HepG2 (cell line): ENCODE results near the gene CHRD. TPM values are rescaled to one million over a fixed set of nuclear protein-coding genes. Genes with fewer than 3 reads are reported as not detected.

Experiments used
- ATRX ChIP-seq: sonication (generic); formaldehyde crosslinking; IDR thresholded peaks from 2 replicates; pipeline ENCODE4 v1.4.0; 2020; ENCODE audit warnings: missing genetic modification reagents, borderline replicate concordance
- ERF ChIP-seq: IDR thresholded peaks from 2 replicates; pipeline ENCODE4 v1.6.1; 2018; ENCODE audit warnings: missing biosample characterization, missing genetic modification reagents
- FOXC1 ChIP-seq: sonication (generic); formaldehyde crosslinking; IDR thresholded peaks from 2 replicates; pipeline ENCODE4 v1.8.0; 2022; ENCODE audit warnings: mild to moderate bottlenecking, missing genetic modification reagents, borderline replicate concordance
- GLI4 ChIP-seq: sonication (generic); formaldehyde crosslinking; IDR thresholded peaks from 2 replicates; pipeline ENCODE4 v1.5.1; 2020; ENCODE audit warnings: missing genetic modification reagents, mild to moderate bottlenecking, moderate library complexity, borderline replicate concordance
- HES4 ChIP-seq: sonication (generic); formaldehyde crosslinking; IDR thresholded peaks from 2 replicates; pipeline ENCODE4 v1.9.0; 2021; ENCODE audit warnings: mild to moderate bottlenecking, missing genetic modification reagents, borderline replicate concordance
- HIVEP1 ChIP-seq: sonication (generic); formaldehyde crosslinking; IDR thresholded peaks from 2 replicates; pipeline ENCODE4 v1.4.0; 2020; ENCODE audit warnings: mild to moderate bottlenecking, missing genetic modification reagents
- IKZF4 ChIP-seq: sonication (generic); formaldehyde crosslinking; IDR thresholded peaks from 2 replicates; pipeline ENCODE4 v1.5.1; 2020; ENCODE audit warnings: borderline replicate concordance, mild to moderate bottlenecking, low read depth, missing genetic modification reagents; ENCODE audit errors: not compliant biosample characterization
- KDM4B ChIP-seq: sonication (generic); formaldehyde crosslinking; IDR thresholded peaks from 2 replicates; pipeline ENCODE4 v1.4.0; 2020; ENCODE audit warnings: missing genetic modification reagents
- POLR2AphosphoS5 ChIP-seq: IDR thresholded peaks from 2 replicates; pipeline ENCODE4 v1.6.1; 2012; ENCODE audit warnings: low read depth, low read length
- RARA ChIP-seq: IDR thresholded peaks from 2 replicates; pipeline ENCODE4 v1.6.1; 2016; ENCODE audit warnings: missing genetic modification reagents, missing compliant biosample characterization
- RBFOX2 ChIP-seq: fragments of 200-400 bp; formaldehyde crosslinking; IDR thresholded peaks from 2 replicates; pipeline ENCODE4 v1.6.1; 2017; ENCODE audit warnings: low read depth, mild to moderate bottlenecking, low read length
- SIN3A ChIP-seq: IDR thresholded peaks from 2 replicates; pipeline ENCODE4 v1.6.1; 2011; ENCODE audit warnings: low read depth, mild to moderate bottlenecking, control low read depth, low read length, borderline replicate concordance
- TARDBP ChIP-seq: sonication (generic); formaldehyde crosslinking; IDR thresholded peaks from 2 replicates; pipeline ENCODE4 v1.8.0; 2022; ENCODE audit warnings: mild to moderate bottlenecking, missing genetic modification reagents
- THYN1 ChIP-seq: sonication (generic); formaldehyde crosslinking; IDR thresholded peaks from 2 replicates; pipeline ENCODE4 v1.8.1; 2023; ENCODE audit warnings: low read depth, mild to moderate bottlenecking, moderate library complexity, missing genetic modification reagents, borderline replicate concordance
- ZFAT ChIP-seq: sonication (generic); formaldehyde crosslinking; conservative IDR thresholded peaks from 2 replicates; pipeline ENCODE4 v1.8.1; 2023; ENCODE audit warnings: missing genetic modification reagents, inconsistent platforms
- ZNF136 ChIP-seq: sonication (generic); formaldehyde crosslinking; IDR thresholded peaks from 2 replicates; pipeline ENCODE4 v1.8.1; 2022; ENCODE audit warnings: low read depth, mild to moderate bottlenecking, moderate library complexity, missing genetic modification reagents
- ZNF225 ChIP-seq: sonication (generic); formaldehyde crosslinking; IDR thresholded peaks from 2 replicates; pipeline ENCODE4 v1.4.0; 2020; ENCODE audit warnings: mild to moderate bottlenecking, missing genetic modification reagents
- ZNF382 ChIP-seq: sonication (generic); formaldehyde crosslinking; IDR thresholded peaks from 2 replicates; pipeline ENCODE4 v1.5.0; 2020; ENCODE audit warnings: missing genetic modification reagents, mild to moderate bottlenecking, borderline replicate concordance
- ZNF460 ChIP-seq: sonication (generic); formaldehyde crosslinking; IDR thresholded peaks from 2 replicates; pipeline ENCODE4 v1.5.1; 2020; ENCODE audit warnings: missing genetic modification reagents, mild to moderate bottlenecking, borderline replicate concordance
- ZNF510 ChIP-seq: sonication (generic); formaldehyde crosslinking; IDR thresholded peaks from 2 replicates; pipeline ENCODE4 v1.4.0; 2020; ENCODE audit warnings: low read depth, mild to moderate bottlenecking, missing genetic modification reagents
- polyA plus RNA-seq, 8 experiments: library from polyadenylated mRNA; depleted of rRNA in 3 of 8; stranded (reverse) in 7 of 8; unstranded in 1 of 8; fragments of >200 nt; fragmentation: Illumina TruSeq in 4 of 8; extraction: Trizol in 4 of 8; gene quantifications; 2 replicates each; pipeline versions ENCODE4 v1.2.1 to v1.2.3, GENCODE V29; 2011 to 2016; ENCODE audit warnings: low read depth in 4 of 8, missing spikeins in 1 of 8, mixed read lengths in 1 of 8; ENCODE audit not compliant: insufficient read depth in 1 of 8
- total RNA-seq, 5 experiments: library from RNA; depleted of rRNA; stranded (reverse); fragments of >200 nt; fragmentation: Illumina TruSeq; extraction: Trizol; gene quantifications; 2 replicates each; pipeline ENCODE4 v1.2.3, GENCODE V29; 2016; ENCODE audit warnings: low read depth in 1 of 5
- TF ChIP-seq, protein P1 (sequence below): sonication (generic); formaldehyde crosslinking; IDR thresholded peaks from 2 replicates; pipeline ENCODE4 v1.4.0; 2020; ENCODE audit warnings: missing genetic modification reagents, borderline replicate concordance
- TF ChIP-seq, protein P2 (sequence below): sonication (generic); formaldehyde crosslinking; IDR thresholded peaks from 2 replicates; pipeline ENCODE4 v1.4.0; 2020; ENCODE audit warnings: missing genetic modification reagents, borderline replicate concordance
- TF ChIP-seq, protein P3 (sequence below): sonication (generic); formaldehyde crosslinking; IDR thresholded peaks from 2 replicates; pipeline ENCODE4 v1.5.0; 2020; ENCODE audit warnings: missing genetic modification reagents
- TF ChIP-seq, protein P4 (sequence below): sonication (generic); formaldehyde crosslinking; IDR thresholded peaks from 2 replicates; pipeline ENCODE4 v1.4.0; 2020; ENCODE audit warnings: mild to moderate bottlenecking, missing genetic modification reagents

Gene CHRD
- total and polyA plus RNA-seq, 2 of the 13 experiments (the other 11 are each of a cell fraction or from before 2014, with no cell fraction given): 22.2 to 35.2 TPM

DNA sequence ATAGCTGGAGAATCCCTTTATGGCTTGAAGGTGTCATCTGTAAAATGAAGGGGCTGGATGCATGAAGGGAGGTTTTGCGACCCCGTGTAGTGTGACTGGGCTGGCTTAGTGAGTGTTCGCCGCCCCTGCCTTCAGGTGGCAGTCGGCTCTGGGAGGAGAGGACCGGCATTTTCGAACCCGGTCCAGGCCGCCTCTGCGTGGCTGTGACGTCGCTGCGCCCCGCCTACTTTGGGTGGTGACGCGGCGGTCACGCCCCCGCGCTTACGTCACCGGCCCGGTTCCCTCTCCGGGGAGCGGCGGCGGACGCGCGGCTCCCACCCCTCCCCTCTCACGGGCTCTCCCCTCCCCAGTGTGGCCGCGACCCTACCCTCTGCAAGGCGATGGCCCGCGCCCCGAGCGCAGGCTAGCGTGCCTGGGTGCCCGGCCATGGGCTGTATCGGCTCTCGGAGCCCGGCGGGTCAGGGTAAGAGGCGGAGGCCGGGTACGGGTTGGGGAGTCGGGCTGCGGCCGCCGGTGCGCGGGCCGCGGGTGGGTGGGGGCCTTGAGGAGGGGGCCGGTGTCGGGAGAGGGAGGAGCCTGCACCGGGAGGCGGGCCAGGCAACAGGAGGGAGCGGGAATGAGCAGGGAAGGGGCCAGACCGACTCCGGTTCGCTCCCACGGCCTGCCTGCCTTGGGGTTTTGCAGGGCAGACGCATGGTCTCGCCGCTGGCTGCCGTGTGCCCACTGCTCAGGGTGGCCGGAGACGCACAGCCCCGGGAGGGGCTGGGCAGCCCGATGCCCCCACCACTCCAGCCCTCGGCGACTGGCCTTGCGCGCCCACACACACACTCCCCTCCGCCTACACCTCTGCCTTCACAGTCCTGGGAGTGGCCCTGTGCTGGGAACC is 44.0 kb upstream of the CHRD start (continued):
- TF ChIP-seq, protein P1, sequence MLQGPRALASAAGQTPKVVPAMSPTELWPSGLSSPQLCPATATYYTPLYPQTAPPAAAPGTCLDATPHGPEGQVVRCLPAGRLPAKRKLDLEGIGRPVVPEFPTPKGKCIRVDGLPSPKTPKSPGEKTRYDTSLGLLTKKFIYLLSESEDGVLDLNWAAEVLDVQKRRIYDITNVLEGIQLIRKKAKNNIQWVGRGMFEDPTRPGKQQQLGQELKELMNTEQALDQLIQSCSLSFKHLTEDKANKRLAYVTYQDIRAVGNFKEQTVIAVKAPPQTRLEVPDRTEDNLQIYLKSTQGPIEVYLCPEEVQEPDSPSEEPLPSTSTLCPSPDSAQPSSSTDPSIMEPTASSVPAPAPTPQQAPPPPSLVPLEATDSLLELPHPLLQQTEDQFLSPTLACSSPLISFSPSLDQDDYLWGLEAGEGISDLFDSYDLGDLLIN (CRISPR knock-in tag): no peak
- TF ChIP-seq ATRX (CRISPR knock-in tag) (no peak), FOXC1 (0 out of 2 replicates have a peak, but pooled peaks have one; percentile 39), ZNF460 (CRISPR knock-in tag) (no peak), RARA (CRISPR knock-in tag) (no peak), ZFAT (CRISPR knock-in tag) (no peak), THYN1 (CRISPR knock-in tag) (peak; percentile 19; the same call in 1 of the 2 replicates), ZNF136 (no peak), IKZF4 (CRISPR knock-in tag) (no peak), ZNF225 (no peak), HIVEP1 (CRISPR knock-in tag) (0 out of 2 replicates have a peak, but pooled peaks have one; percentile 55), KDM4B (CRISPR knock-in tag) (no peak), GLI4 (CRISPR knock-in tag) (no peak), ZNF382 (no peak), POLR2AphosphoS5 (peak; percentile 69; the same call in 1 of the 2 replicates), SIN3A (0 out of 2 replicates have a peak, but pooled peaks have one; percentile 57), TARDBP (CRISPR knock-in tag) (0 out of 2 replicates have a peak, but pooled peaks have one; percentile 28), RBFOX2 (peak; percentile 89), HES4 (CRISPR knock-in tag) (no peak), ERF (CRISPR knock-in tag) (peak; percentile 46; the same call in 1 of the 2 replicates), ZNF510 (CRISPR knock-in tag) (0 out of 2 replicates have a peak, but pooled peaks have one; percentile 34)
- TF ChIP-seq, protein P2, sequence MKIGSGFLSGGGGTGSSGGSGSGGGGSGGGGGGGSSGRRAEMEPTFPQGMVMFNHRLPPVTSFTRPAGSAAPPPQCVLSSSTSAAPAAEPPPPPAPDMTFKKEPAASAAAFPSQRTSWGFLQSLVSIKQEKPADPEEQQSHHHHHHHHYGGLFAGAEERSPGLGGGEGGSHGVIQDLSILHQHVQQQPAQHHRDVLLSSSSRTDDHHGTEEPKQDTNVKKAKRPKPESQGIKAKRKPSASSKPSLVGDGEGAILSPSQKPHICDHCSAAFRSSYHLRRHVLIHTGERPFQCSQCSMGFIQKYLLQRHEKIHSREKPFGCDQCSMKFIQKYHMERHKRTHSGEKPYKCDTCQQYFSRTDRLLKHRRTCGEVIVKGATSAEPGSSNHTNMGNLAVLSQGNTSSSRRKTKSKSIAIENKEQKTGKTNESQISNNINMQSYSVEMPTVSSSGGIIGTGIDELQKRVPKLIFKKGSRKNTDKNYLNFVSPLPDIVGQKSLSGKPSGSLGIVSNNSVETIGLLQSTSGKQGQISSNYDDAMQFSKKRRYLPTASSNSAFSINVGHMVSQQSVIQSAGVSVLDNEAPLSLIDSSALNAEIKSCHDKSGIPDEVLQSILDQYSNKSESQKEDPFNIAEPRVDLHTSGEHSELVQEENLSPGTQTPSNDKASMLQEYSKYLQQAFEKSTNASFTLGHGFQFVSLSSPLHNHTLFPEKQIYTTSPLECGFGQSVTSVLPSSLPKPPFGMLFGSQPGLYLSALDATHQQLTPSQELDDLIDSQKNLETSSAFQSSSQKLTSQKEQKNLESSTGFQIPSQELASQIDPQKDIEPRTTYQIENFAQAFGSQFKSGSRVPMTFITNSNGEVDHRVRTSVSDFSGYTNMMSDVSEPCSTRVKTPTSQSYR (CRISPR knock-in tag): no peak
- TF ChIP-seq, protein P3, sequence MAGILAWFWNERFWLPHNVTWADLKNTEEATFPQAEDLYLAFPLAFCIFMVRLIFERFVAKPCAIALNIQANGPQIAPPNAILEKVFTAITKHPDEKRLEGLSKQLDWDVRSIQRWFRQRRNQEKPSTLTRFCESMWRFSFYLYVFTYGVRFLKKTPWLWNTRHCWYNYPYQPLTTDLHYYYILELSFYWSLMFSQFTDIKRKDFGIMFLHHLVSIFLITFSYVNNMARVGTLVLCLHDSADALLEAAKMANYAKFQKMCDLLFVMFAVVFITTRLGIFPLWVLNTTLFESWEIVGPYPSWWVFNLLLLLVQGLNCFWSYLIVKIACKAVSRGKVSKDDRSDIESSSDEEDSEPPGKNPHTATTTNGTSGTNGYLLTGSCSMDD (CRISPR knock-in tag): no peak
- TF ChIP-seq, protein P4, sequence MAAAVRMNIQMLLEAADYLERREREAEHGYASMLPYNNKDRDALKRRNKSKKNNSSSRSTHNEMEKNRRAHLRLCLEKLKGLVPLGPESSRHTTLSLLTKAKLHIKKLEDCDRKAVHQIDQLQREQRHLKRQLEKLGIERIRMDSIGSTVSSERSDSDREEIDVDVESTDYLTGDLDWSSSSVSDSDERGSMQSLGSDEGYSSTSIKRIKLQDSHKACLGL: peak; percentile 55; the same call in 1 of the 2 replicates
